Neuronal stem cell (in vitro differentiated cells): ENCODE results near the gene SPEM2.
A peak's percentile ranks its signal among the peaks of the same experiment; 100 is the strongest.

Experiments used
- DNase-seq: peaks from one replicate; pipeline ENCODE4 v3.0.0-alpha.2; 2013; ENCODE audit warnings: low spot score
- H2AFZ ChIP-seq: one replicate; pipeline ENCODE4 v1.6.1; 2013; ENCODE audit warnings: mild to moderate bottlenecking, low read length, inconsistent platforms
- H2AK5ac ChIP-seq: 2 replicates; pipeline ENCODE4 v1.6.1; 2013; ENCODE audit warnings: low read depth, mild to moderate bottlenecking, inconsistent platforms, low read length, moderate library complexity, mixed read lengths
- H2BK120ac ChIP-seq: 2 replicates; pipeline ENCODE4 v1.6.1; 2013; ENCODE audit warnings: low read depth, mild to moderate bottlenecking, inconsistent platforms, low read length, moderate library complexity, mixed read lengths
- H2BK12ac ChIP-seq: one replicate; pipeline ENCODE4 v1.6.1; 2013; ENCODE audit warnings: low read length, inconsistent platforms
- H2BK15ac ChIP-seq: 2 replicates; pipeline ENCODE4 v1.6.1; 2013; ENCODE audit warnings: mild to moderate bottlenecking, low read length, inconsistent platforms, mixed read lengths
- H2BK5ac ChIP-seq: one replicate; pipeline ENCODE4 v1.6.1; 2013; ENCODE audit warnings: inconsistent platforms, mild to moderate bottlenecking, low read length, moderate library complexity
- H3K14ac ChIP-seq: one replicate; pipeline ENCODE4 v1.6.1; 2013; ENCODE audit warnings: low read length, inconsistent platforms
- H3K18ac ChIP-seq: 2 replicates; pipeline ENCODE4 v1.6.1; 2013; ENCODE audit warnings: low read length, inconsistent platforms
- H3K23ac ChIP-seq: 2 replicates; pipeline ENCODE4 v1.6.1; 2013; ENCODE audit warnings: low read depth, mild to moderate bottlenecking, mixed read lengths, low read length, inconsistent platforms; ENCODE audit not compliant: poor library complexity
- H3K27ac ChIP-seq: replicated peaks from 3 replicates; pipeline ENCODE4 v1.5.1; 2013; ENCODE audit warnings: low read length, inconsistent platforms
- H3K27me3 ChIP-seq, 3 experiments: 2 replicates each; pipeline ENCODE4 v1.6.1; 2013; ENCODE audit warnings: low read length in 3 of 3, mild to moderate bottlenecking in 2 of 3, inconsistent platforms in 1 of 3, low read depth in 1 of 3, mixed read lengths in 1 of 3, moderate library complexity in 1 of 3; ENCODE audit not compliant: control insufficient read depth in 3 of 3, insufficient read depth in 3 of 3
- H3K36me3 ChIP-seq, 2 donors: replicated peaks in 1 of 2; 2 replicates each; pipeline ENCODE4 v1.6.1; 2013; ENCODE audit warnings: low read length in 2 of 2; ENCODE audit not compliant: control insufficient read depth in 2 of 2, insufficient read depth in 2 of 2
- H3K4ac ChIP-seq: 2 replicates; pipeline ENCODE4 v1.6.1; 2013; ENCODE audit warnings: inconsistent platforms, mild to moderate bottlenecking, low read length, moderate library complexity
- H3K4me1 ChIP-seq, 2 donors: 1 replicate in 1 of 2; 2 replicates in 1 of 2; pipeline ENCODE4 v1.6.1; 2013; ENCODE audit warnings: low read length in 2 of 2, low read depth in 1 of 2; ENCODE audit not compliant: control insufficient read depth in 2 of 2, insufficient read depth in 1 of 2
- H3K4me2 ChIP-seq: one replicate; pipeline ENCODE4 v1.6.1; 2013; ENCODE audit warnings: mild to moderate bottlenecking, low read length, inconsistent platforms; ENCODE audit not compliant: insufficient read depth, poor library complexity, severe bottlenecking
- H3K4me3 ChIP-seq, 2 donors: 2 replicates each; pipeline ENCODE4 v1.5.1; 2013; ENCODE audit warnings: low read length in 2 of 2, mild to moderate bottlenecking in 2 of 2, inconsistent platforms in 1 of 2, moderate library complexity in 1 of 2
- H3K79me1 ChIP-seq: one replicate; pipeline ENCODE4 v1.6.1; 2013; ENCODE audit warnings: low read depth, mild to moderate bottlenecking, inconsistent platforms, low read length, moderate library complexity
- H3K9ac ChIP-seq: one replicate; pipeline ENCODE4 v1.6.1; 2013; ENCODE audit warnings: mild to moderate bottlenecking, low read depth, low read length, inconsistent platforms; ENCODE audit not compliant: poor library complexity
- H3K9me3 ChIP-seq, 2 donors: replicated peaks in 1 of 2; 2 replicates each; pipeline versions ENCODE3 to v1.6.1; 2013; ENCODE audit warnings: low read length in 2 of 2, mild to moderate bottlenecking in 2 of 2, inconsistent platforms in 1 of 2, low read depth in 1 of 2, mixed read lengths in 1 of 2, moderate library complexity in 1 of 2; ENCODE audit not compliant: control insufficient read depth in 2 of 2, insufficient read depth in 1 of 2
- H4K8ac ChIP-seq: one replicate; pipeline ENCODE4 v1.6.1; 2013; ENCODE audit warnings: low read depth, mild to moderate bottlenecking, inconsistent platforms, low read length, moderate library complexity
- H4K91ac ChIP-seq: one replicate; pipeline ENCODE4 v1.6.1; 2013; ENCODE audit warnings: low read length, low read depth, mild to moderate bottlenecking, inconsistent platforms; ENCODE audit not compliant: poor library complexity
- whole genome bisulfite sequencing, 2 donors: extraction: QIAGEN DNeasy Blood & Tissue Kit; methylation state at CpG; one replicate each; pipeline ENCODE4 v1.1.7; 2013; ENCODE audit warnings: missing lambda C conversion rate in 2 of 2, mixed read lengths in 1 of 2; ENCODE audit not compliant: insufficient read length in 2 of 2, insufficient replicate concordance in 1 of 2; ENCODE audit errors: extremely low coverage in 2 of 2; 5-methylcytosine and 5-hydroxymethylcytosine counted together

The SPEM2 gene

GRCh38 chr17:7417056-7417655, 8.3 kb upstream of the SPEM2 start:
- no CpG with 5 or more reads among the region's 54 CpGs for WGBS, 2 donors
- Histone ChIP-seq H2BK120ac (no peak overlapping the region), H3K27me3 (no peaks in the 10 kb centered on the region), H2BK15ac (no peak overlapping the region), H2AFZ (no peak overlapping the region), H3K9ac (peak overlapping the region; percentile 40), H3K9me3 (no peaks in the 10 kb centered on the region), H2AK5ac (no peak overlapping the region), H2BK12ac (peak overlapping the region; percentile 36), H3K4me3 (no peak overlapping the region), H3K14ac (no peak overlapping the region), H4K91ac (no peak overlapping the region), H3K18ac (no peak overlapping the region), H3K4me1 (peaks cover 32 to 42% of the 10 kb centered on the region in 2 donors), H3K4ac (no peak overlapping the region), H4K8ac (no peak overlapping the region), H3K4me2 (no peak overlapping the region), H3K23ac (no peak overlapping the region), H2BK5ac (no peak overlapping the region), H3K36me3 (peaks cover 30 to 65% of the 10 kb centered on the region in 2 donors), H3K27ac (no peak overlapping the region), H3K79me1 (peaks cover 4% of the 10 kb centered on the region)
- DNase-seq = no peak

GRCh38 chr17:7418472-7419152, 6.8 kb upstream of the SPEM2 start:
- Histone ChIP-seq H4K8ac (no peak overlapping the region), H3K23ac (no peak overlapping the region), H2BK15ac (no peak overlapping the region), H3K14ac (no peak overlapping the region), H3K36me3 (peaks cover 30 to 51% of the 10 kb centered on the region in 2 donors), H2BK5ac (peak overlapping the region; percentile 7), H3K79me1 (peaks cover 4% of the 10 kb centered on the region), H3K4ac (no peak overlapping the region), H3K9me3 (no peaks in the 10 kb centered on the region), H2AK5ac (peak overlapping the region; percentile 9), H3K27me3 (no peaks in the 10 kb centered on the region), H2BK120ac (no peak overlapping the region), H2BK12ac (peak overlapping the region; percentile 82), H3K9ac (peak overlapping the region; percentile 2), H3K18ac (peak overlapping the region; percentile 49), H2AFZ (no peak overlapping the region), H3K4me1 (peaks cover 26 to 38% of the 10 kb centered on the region in 2 donors), H3K27ac (peak overlapping the region; percentile 43), H4K91ac (no peak overlapping the region), H3K4me2 (no peak overlapping the region), H3K4me3 (no peak overlapping the region)
- no CpG with 5 or more reads among the region's 18 CpGs for WGBS, 2 donors
- DNase-seq = no peak

- H3K9ac ChIP-seq = peak within 1 kb of the TSS; percentile 84
- peak within 1 kb of the TSS; percentile 32 for H4K91ac ChIP-seq
- H4K8ac ChIP-seq = no peak within 1 kb of the TSS
- DNase-seq = peak; percentile 87
- peak within 1 kb of the TSS; percentile 95 for H2AK5ac ChIP-seq
- peaks cover 22 to 37% of the 10 kb centered on the region in 2 donors for H3K36me3 ChIP-seq
- H2BK5ac ChIP-seq = peak within 1 kb of the TSS; percentile 71
- peaks cover 4% of the 10 kb centered on the region for H3K79me1 ChIP-seq
- peak within 1 kb of the TSS; percentile 94 for H3K4ac ChIP-seq
- H3K23ac ChIP-seq = peak within 1 kb of the TSS; percentile 52
- H2BK12ac ChIP-seq = peak within 1 kb of the TSS; percentile 65
- peak within 1 kb of the TSS; percentile 13 for H2BK15ac ChIP-seq
- H3K18ac ChIP-seq = peak within 1 kb of the TSS; percentile 99
- peak within 1 kb of the TSS; percentile 96 for H3K14ac ChIP-seq
- peak within 1 kb of the TSS; percentile 41 for H3K4me2 ChIP-seq
- H2BK120ac ChIP-seq = peak within 1 kb of the TSS; percentile 6
- H3K4me1 ChIP-seq = peaks cover 26 to 38% of the 10 kb centered on the region in 2 donors
- no peak within 1 kb of the TSS for H3K4me3 ChIP-seq
- H3K27ac ChIP-seq = peak within 1 kb of the TSS; percentile 51
- no peaks in the 10 kb centered on the region for H3K9me3 ChIP-seq
- H2AFZ ChIP-seq = no peak within 1 kb of the TSS
- no CpG with 5 or more reads among the region's 17 CpGs for WGBS, 2 donors
- no peaks in the 10 kb centered on the region for H3K27me3 ChIP-seq
These were observed 5.4 kb upstream of the SPEM2 start, which contains the start of gene SPEM1 for GRCh38 chr17:7419819-7420610. Gene SPEM1, plus strand, starts transcription at chr17:7420324. Its CDS starts 61 bp downstream, at chr17:7420385.
